HG02571 (cell line): Measurements from ENCODE around the gene CHP2.
"Not testable (repeated sequence)": the region's sequence is repeated elsewhere in the genome, so short reads cannot be mapped to it uniquely, and the experiment has no call there.

ENCODE experiments used
- ATAC-seq: cut with Tn5 transposase; IDR thresholded peaks from one replicate; pipeline ENCODE4 v1.9.1; 2021; ENCODE audit warnings: mild to moderate bottlenecking, moderate library complexity; ENCODE audit not compliant: unreplicated experiment

Gene CHP2

GRCh38 chr16:23754594-23755483, at the start of gene CHP2:
Gene CHP2, plus strand, starts transcription at chr16:23755026. Its CDS starts 24 bp downstream, at chr16:23755050.
- no peak for ATAC-seq

GRCh38 chr16:23705517-23705902, 49.3 kb upstream of the CHP2 start:
- ATAC-seq: no peak

- ATAC-seq: no peak
These were observed 48.4 kb upstream of the CHP2 start for GRCh38 chr16:23706439-23706838.

- no peak for ATAC-seq
These were observed 45.3 kb upstream of the CHP2 start for GRCh38 chr16:23709536-23709935.

GRCh38 chr16:23710008-23710407, 44.8 kb upstream of the CHP2 start:
- no peak for ATAC-seq

GRCh38 chr16:23710504-23710903, 44.3 kb upstream of the CHP2 start:
- ATAC-seq: no peak

GRCh38 chr16:23711785-23712184, 43.0 kb upstream of the CHP2 start:
- no peak for ATAC-seq

GRCh38 chr16:23712976-23713375, 41.9 kb upstream of the CHP2 start, which contains the start of gene ERN2:
Gene ERN2, minus strand, starts transcription at chr16:23713222. Its CDS starts 35 bp downstream, at chr16:23713187.
- ATAC-seq: no peak

- ATAC-seq: no peak
These were observed 38.3 kb upstream of the CHP2 start for GRCh38 chr16:23716484-23716883.

GRCh38 chr16:23722613-23723240, 32.1 kb upstream of the CHP2 start:
- ATAC-seq: not testable (repeated sequence)

- no peak for ATAC-seq
These were observed 30.6 kb upstream of the CHP2 start for GRCh38 chr16:23724096-23724784.

GRCh38 chr16:23724785-23725131, 30.1 kb upstream of the CHP2 start:
- ATAC-seq: no peak

- ATAC-seq: no peak
These were observed 28.1 kb upstream of the CHP2 start for GRCh38 chr16:23726710-23727109.

- no peak for ATAC-seq
These were observed 26.7 kb upstream of the CHP2 start for GRCh38 chr16:23728112-23728477.

- no peak for ATAC-seq
These were observed 25.1 kb upstream of the CHP2 start for GRCh38 chr16:23729503-23730424.

- no peak for ATAC-seq
These were observed 20.5 kb upstream of the CHP2 start for GRCh38 chr16:23734176-23734893.

- not testable (repeated sequence) for ATAC-seq
These were observed 17.3 kb upstream of the CHP2 start for GRCh38 chr16:23737423-23738028.

- no peak for ATAC-seq
These were observed 15.3 kb upstream of the CHP2 start for GRCh38 chr16:23739516-23739915.

- no peak for ATAC-seq
These were observed 13.0 kb upstream of the CHP2 start for GRCh38 chr16:23741675-23742303.
